HG02852 (cell line): ENCODE measurements around the gene COL9A1.
A peak's percentile ranks its signal among the peaks of the same experiment; 100 is the strongest.
"Not testable (repeated sequence)": the region's sequence is repeated elsewhere in the genome, so short reads cannot be mapped to it uniquely, and the experiment has no call there.

Experiments used
- ATAC-seq: cut with Tn5 transposase; IDR thresholded peaks from one replicate; pipeline ENCODE4 v1.9.1; 2021; ENCODE audit warnings: mild to moderate bottlenecking, moderate library complexity; ENCODE audit not compliant: unreplicated experiment

Gene COL9A1

DNA sequence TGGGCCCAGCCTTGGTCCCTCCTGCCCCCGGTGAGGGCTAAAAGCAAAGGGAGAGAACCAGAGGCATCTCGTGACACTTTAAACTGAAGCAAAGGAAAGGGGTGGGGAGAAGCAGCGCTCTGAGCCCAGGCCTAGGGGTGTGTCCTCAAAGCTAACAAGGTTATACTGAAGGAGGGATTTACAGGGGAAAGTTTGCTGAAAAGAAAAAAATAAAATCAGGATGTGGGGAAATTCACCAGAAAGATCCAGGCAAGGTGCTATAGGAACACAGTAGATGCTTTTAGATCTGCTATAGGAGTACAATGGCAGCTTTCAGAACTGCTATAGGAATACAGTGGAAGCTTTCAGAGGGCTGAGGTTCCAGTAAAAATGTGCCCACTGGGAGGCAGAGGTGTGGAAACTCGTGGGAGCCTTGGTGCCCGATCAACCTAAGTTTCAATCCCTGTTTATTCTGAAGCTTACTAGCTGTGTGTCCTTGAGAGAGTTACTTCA is at the start of gene COL9A1:
COL9A1 (minus strand) TSS at position 51 of the 492 bp plus-strand sequence. CDS start 160 bp downstream, outside the sequence.
- no peak for ATAC-seq

- ATAC-seq: no peak
Observed at GRCh38 chr6:70351461-70351860, 48.6 kb upstream of the COL9A1 start.

GRCh38 chr6:70345619-70346018 is 42.7 kb upstream of the COL9A1 start:
- ATAC-seq: no peak

DNA sequence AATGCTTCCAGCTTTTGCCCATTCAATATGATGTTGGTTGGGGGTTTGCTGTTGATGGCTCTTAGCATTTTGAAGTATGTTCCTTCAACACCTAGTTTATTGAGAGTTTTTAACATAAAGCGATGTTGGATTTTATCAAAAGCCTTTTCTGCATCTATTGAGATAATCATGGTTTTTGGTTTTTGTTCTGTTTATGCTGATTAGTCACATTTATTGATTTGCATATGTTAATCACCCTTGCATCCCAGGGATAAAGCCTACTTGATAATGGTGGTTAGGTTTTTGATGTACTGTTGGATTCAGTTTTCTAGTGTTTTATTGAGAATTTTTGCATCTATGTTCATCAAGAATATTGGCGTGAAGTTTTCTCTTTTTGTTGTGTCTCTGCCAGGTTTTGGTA is 40.4 kb upstream of the COL9A1 start:
- ATAC-seq: no peak

DNA sequence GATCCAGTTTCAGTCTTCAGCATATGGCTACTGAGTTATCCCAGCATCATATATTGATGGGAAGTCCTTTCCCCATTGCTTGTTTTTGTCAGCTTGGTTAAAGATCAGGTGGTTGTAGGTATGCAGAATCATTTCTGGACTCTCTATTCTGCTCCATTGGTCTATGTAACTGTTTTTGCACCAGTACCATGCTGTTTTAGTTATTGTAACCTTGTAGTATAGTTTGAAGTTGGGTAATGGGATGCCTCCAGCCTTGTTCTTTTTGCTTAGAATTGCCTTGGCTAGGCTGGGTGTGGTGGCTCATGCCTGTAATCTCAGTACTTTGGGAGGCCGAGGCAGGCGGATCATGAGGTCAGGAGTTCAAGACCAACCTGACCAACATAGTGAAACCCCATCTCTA is 36.9 kb upstream of the COL9A1 start:
- ATAC-seq: not testable (repeated sequence)

DNA sequence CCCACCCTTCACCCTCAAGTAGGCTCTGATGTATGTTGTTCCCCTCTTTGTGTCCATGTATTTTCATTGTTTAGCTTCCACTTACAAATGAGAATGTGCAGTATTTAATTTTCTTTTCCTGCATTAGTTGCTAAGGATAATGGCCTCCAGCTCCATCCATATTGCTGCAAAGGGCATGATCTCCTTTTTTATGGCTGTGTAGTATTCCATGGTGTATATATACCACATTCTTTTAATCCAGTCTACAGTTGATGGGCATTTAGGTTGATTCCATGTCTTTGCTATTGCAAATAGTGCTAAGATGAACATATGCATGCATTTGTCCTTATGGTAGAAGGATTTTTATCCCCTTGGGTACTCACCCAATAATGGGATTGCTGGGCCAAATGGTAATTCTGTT is 35.9 kb upstream of the COL9A1 start:
- no peak for ATAC-seq

DNA sequence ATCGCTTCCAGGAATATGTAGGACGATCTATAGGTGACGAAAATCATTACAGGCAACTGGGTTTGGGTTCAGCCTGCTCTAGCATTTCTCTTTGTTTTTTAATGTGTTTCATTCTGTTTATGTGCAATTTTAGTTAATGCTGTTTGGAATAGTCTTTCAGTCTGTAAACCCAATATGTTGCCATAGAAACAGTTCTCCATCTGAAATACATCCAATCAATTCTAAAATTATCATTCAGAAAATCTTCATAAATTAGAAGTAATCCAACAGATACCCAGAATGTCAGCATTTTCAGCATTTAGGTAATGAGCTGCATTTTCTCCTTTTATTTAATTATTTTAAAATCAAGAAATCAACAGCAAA is 34.8 kb upstream of the COL9A1 start:
- ATAC-seq: no peak

DNA sequence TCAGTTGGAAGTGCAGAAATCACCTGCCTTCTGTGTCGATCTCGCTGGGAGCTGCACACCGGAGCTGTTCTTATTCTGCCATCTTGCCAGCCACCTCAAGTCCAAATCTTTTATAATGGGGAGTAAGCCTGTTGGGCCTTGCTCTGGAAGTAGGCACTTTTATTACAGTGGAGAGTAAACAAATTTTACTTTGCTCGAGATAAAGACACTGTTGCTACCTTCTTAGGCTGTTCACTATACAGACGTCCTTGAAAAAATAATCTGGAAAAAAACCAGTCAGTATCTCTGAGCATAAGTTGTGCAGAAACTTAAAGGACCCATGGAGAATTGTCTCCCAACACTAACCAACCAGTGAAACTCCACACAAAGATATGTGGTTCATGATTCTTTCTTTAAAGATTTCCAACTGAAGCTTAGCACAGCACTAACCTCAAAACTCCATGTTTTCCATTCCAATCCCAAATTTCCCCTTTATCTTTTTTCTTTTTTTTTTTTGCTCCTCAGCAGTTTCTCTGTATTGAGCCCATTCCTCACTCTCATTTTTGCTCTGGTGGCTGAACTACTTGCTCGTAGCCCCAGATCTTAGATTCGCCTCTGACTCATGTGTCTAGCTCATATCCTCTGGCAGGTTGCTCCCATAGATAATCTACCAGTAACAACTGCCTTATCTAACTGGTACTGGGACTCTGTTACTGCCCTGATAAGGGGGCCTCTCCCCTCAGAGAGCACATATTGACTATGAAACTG is 34.3 kb upstream of the COL9A1 start:
- no peak for ATAC-seq

DNA sequence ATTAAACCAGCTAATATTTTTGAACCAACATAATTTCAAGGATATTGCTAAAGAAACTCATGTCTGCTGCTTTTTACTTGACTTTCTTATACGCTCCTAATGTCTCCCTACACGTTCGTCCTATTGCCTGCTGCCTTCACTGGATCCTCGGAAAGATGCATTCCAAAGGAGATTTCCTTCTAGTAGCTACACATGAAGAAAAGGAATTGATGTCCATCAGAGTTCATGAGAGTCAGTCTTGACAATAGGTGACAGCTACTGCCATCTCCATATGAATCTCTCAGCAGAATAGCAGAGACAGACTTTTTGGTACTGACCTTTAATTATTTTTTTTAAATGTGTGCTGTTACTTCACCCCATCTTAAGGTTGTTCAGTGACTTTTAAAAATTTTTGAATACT is 24.2 kb upstream of the COL9A1 start:
- ATAC-seq: no peak

- ATAC-seq: no peak
Observed at GRCh38 chr6:70325009-70325408, 22.1 kb upstream of the COL9A1 start.

DNA sequence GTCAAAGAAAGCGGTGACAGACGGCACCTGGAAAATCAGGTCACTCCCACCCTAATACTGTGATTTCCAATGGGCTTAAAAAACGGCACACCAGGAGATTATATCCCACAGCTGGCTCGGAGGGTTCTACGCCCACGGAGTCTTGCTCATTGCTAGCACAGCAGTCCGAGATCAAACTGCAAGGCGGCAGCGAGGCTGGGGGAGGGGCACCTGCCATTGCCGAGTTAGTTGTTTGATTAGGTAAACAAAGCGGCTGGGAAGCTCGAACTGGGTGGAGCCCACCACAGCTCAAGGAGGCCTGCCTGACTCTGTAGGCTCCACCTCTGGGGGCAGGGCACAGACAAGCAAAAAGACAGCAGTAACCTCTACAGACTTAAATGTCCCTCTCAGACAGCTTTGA is 14.9 kb upstream of the COL9A1 start:
- not testable (repeated sequence) for ATAC-seq

GRCh38 chr6:70315079-70315751 is 12.3 kb upstream of the COL9A1 start:
- ATAC-seq: peak; percentile 73

DNA sequence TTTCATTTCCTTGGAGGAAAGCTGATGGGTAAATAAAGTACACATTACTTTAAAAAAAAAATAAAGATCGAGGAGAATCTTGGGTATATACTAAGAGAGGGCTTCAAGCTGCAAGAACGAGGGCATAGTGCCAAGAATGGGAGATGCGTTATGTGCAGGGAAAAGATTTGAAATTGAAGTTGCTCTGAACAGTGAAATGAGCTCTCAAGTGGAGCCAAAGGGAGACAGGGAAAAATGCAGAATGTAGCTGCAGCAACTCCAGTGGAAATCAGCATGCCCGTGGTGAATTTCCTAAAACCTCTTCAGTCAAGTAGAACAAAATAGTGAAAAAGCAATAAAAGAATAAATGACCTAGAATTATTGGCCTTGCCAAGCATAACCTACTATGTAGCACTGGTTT is 11.4 kb upstream of the COL9A1 start:
- no peak for ATAC-seq

GRCh38 chr6:70312165-70312745 is 9.4 kb upstream of the COL9A1 start:
- peak; percentile 53 for ATAC-seq

DNA sequence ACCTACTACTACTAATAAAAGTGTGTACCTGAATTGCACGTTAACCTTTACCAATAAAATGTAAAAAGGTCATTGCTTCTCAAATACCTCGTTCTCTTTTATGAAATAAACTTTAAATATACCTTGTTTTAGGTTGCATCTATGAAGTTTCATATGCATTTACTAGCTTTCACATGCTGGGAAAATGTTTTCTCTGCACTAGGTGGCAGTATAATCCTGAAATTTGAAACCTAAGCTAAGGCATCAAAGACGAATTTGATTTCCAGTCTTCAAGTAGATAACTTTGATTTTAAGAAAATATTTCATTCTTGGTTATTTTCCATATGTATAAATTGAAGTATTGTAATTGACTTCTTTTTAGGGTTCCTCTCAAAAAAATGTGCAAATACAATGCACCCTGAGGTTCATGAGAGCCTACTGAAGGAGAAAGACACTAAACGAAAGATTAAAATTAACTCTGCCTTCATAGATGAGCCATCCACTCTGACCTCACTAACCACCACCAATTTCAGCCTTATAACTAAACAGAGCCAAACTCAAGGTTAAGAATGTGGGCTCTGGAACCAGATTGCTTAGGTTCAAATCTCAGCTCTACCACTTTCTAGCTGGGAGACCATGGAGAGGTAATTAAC is 7.3 kb upstream of the COL9A1 start:
- no peak for ATAC-seq

GRCh38 chr6:70309243-70309642 is 6.4 kb upstream of the COL9A1 start:
- no peak for ATAC-seq

DNA sequence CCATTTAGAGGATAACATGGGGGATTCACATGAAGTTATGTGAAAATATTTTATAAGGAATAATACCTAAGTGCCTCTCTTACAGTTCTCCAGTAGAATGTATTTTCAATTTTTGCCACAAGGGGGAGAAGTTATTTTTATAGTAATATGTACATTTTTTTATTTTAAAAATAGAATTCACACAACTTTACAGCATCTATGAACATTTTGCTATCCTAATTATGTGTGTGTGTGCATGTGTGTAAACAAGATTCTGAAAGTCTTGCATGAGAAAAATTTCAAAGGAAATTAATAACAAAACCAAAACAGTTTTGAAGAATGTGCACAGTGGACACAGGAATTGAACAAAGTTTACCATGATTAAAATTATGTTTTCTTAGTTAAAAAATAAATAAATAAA is 5.3 kb upstream of the COL9A1 start:
- not testable (repeated sequence) for ATAC-seq

DNA sequence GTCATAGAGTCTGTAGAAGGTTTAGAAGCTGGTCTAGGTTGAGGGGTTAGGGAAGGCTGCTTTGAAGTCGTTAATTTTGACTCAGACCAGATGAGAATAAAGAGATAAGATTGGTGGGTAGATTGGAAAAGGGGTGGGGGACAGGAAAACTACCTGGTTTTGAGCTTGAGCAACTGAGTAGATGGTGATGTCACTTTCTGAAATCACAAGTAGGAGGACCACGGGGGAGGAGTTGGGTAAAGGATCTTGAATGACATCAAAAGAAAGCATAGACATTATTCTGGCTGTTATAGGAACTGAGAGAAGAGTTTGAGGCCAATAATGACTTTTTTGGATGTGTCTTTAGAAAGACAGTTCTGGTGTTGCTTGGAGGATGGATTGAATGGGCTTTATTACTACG is 4.1 kb upstream of the COL9A1 start:
- no peak for ATAC-seq

DNA sequence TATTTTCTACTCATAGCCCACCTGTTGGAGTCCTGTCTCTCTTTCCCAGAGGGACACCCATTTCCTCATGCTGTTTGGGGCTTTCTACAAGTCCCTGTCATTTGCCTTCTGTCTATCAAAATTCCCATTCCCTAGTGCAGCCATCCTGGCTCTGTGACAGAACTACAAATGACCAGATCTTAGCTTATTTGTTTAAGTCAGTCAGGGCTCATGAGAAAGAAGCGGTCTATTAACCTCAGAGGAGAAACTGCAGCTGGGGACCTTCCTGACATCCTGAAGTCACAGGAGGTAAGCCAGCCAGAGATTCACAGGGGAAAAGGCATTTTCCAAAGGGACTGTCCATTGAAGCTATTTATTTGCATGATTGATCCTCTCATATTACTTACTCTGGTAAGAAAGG is 1.7 kb upstream of the COL9A1 start:
- no peak for ATAC-seq

DNA sequence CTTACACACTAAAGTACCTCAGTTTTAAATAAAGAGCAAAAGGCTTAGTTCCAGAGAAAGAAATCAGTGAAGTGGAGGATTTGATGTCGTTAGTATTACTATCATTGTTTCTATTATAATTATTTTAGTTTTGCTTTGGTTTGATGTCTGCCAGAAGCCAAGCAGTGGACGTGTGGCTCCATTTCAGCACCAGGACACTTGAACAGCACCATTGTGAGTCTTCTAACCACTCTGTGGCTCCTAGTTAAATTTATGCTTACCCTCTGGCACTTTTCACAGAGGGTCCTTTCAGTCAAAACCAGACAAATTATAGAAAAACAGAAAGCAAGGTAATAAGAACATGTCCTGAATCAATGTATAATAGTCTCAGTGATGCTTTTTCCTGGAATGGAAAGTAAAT is 3.4 kb downstream of the COL9A1 start:
- ATAC-seq: no peak

DNA sequence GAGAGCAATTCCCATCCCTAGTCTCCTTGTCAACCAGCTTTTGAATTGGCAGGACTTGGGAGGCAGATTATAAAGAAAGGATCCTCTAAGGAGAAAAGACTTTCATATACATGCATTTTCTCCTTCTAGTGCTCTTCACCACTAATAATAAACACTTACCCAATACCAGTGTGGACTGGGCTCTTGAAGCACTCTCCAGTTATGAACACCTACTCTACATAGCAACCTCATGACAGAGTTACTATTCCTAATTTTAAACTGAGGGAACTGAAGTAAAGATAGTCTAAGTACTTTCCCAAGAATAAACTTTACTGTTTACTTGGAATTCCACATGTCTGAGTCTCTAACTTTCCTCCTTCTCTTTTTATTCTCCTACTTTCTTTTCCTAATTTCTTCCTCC is 4.8 kb downstream of the COL9A1 start:
- no peak for ATAC-seq

GRCh38 chr6:70292193-70292592 is 10.7 kb downstream of the COL9A1 start:
- no peak for ATAC-seq
